Measurements from ENCODE around the gene FEM1C. TPM values are rescaled to one million over a fixed set of nuclear protein-coding genes. Genes with fewer than 3 reads are reported as not detected.

FEM1C gene
- total RNA-seq, 1 experiment from 2014 or later: 10.4 TPM

DNA sequence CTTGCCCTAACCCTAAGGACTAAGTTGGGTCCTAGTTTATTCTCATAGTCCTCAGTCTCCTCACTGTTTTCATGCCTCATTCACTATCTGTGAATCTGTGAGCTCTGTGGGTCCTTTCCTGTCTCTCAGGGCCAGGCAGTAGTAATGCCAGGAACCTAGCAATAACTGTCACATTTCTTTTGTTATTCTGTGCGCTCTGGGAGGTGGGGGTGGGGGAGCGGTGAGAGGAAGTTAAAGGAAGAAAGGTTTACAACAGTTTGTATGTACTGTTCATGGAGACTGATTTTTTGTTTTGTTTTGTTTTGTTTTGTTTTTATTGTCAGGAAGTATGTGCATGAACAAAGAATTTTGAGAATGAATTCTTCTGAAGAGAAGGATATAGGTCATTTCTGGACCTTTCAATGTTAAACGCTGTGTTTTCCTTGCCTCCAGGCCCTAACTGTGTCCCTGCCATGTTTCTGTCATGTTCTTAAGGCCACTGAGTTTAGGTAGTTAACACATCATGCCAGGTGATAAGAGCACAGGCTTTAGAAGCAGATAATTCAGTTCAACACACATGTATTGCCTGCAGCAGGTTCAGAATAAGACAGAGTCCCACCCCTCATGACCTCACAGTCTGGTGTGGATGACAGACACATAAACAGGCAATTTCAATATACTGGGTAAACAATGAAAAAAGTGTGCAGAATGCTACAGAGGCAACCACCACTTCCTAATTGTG, 13.3 kb upstream of the FEM1C start:
- in situ Hi-C loops (cut with HindIII; ENCODE audit: low pct_unique_long_range_greater_than_20kb, low sequenced_read_pairs): no loop called here
- CTCF ChIA-PET: no interaction called here
- DNase-seq (ENCODE audit: low read depth, low spot score): no peak

DNA sequence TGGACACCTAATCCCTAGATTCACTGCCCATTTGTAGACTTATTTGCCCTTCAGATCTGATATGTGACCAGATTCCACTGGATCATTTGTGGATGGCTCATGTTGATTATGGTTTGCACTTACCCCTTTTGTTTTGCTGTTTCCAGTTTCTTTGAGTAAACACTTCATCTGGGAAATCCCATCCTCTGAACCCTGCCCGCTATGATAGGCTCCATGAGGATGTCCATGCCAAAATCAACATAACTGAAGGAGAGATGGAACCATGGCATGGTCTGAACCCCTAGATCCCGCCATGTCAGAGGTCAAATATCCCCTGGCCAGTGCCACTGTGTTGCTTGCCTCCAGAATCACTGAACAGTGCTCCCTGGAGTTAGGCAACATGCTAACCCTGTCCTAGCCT, 11.7 kb upstream of the FEM1C start:
- intact Hi-C loops (cut with micrococcal nuclease; ENCODE audit: unreplicated experiment): no loop called here
- H3K4me1 ChIP-seq (ENCODE audit: control insufficient read depth, insufficient read depth, low read length): no peaks in the 10 kb centered on the region
- H3K27ac ChIP-seq (ENCODE audit: low read length): no peak overlapping the region
- no peaks in the 10 kb centered on the region for H3K36me3 ChIP-seq (ENCODE audit: control insufficient read depth, insufficient read depth, low read length)
- in situ Hi-C loops (cut with HindIII; ENCODE audit: low pct_unique_long_range_greater_than_20kb, low sequenced_read_pairs): no loop called here
- ChIA-PET CTCF (no interaction called here), POLR2A (no interaction called here)
- H3K27me3 ChIP-seq (ENCODE audit: control insufficient read depth, insufficient read depth, low read length): no peaks in the 10 kb centered on the region
- H3K9me3 ChIP-seq (ENCODE audit: control insufficient read depth, insufficient read depth, low read depth, low read length): no peaks in the 10 kb centered on the region
- no TSS peak for BruUV-seq (replicated peaks)
- TF ChIP-seq, protein P1, sequence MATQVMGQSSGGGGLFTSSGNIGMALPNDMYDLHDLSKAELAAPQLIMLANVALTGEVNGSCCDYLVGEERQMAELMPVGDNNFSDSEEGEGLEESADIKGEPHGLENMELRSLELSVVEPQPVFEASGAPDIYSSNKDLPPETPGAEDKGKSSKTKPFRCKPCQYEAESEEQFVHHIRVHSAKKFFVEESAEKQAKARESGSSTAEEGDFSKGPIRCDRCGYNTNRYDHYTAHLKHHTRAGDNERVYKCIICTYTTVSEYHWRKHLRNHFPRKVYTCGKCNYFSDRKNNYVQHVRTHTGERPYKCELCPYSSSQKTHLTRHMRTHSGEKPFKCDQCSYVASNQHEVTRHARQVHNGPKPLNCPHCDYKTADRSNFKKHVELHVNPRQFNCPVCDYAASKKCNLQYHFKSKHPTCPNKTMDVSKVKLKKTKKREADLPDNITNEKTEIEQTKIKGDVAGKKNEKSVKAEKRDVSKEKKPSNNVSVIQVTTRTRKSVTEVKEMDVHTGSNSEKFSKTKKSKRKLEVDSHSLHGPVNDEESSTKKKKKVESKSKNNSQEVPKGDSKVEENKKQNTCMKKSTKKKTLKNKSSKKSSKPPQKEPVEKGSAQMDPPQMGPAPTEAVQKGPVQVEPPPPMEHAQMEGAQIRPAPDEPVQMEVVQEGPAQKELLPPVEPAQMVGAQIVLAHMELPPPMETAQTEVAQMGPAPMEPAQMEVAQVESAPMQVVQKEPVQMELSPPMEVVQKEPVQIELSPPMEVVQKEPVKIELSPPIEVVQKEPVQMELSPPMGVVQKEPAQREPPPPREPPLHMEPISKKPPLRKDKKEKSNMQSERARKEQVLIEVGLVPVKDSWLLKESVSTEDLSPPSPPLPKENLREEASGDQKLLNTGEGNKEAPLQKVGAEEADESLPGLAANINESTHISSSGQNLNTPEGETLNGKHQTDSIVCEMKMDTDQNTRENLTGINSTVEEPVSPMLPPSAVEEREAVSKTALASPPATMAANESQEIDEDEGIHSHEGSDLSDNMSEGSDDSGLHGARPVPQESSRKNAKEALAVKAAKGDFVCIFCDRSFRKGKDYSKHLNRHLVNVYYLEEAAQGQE (IDR thresholded peaks at IDR 0.05; ENCODE audit: insufficient read depth in 1 of 2, low read depth in 2 of 2, low read length in 1 of 2): no peak
- TF ChIP-seq, protein P2, sequence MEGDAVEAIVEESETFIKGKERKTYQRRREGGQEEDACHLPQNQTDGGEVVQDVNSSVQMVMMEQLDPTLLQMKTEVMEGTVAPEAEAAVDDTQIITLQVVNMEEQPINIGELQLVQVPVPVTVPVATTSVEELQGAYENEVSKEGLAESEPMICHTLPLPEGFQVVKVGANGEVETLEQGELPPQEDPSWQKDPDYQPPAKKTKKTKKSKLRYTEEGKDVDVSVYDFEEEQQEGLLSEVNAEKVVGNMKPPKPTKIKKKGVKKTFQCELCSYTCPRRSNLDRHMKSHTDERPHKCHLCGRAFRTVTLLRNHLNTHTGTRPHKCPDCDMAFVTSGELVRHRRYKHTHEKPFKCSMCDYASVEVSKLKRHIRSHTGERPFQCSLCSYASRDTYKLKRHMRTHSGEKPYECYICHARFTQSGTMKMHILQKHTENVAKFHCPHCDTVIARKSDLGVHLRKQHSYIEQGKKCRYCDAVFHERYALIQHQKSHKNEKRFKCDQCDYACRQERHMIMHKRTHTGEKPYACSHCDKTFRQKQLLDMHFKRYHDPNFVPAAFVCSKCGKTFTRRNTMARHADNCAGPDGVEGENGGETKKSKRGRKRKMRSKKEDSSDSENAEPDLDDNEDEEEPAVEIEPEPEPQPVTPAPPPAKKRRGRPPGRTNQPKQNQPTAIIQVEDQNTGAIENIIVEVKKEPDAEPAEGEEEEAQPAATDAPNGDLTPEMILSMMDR (IDR thresholded peaks at IDR 0.05): no peak
- TF ChIP-seq SIN3A (IDR thresholded peaks at IDR 0.05; ENCODE audit: borderline replicate concordance, insufficient read depth, low read depth, low read length) (no peak), TCF7L2 (IDR thresholded peaks at IDR 0.05; ENCODE audit: low read depth, low read length) (no peak), POLR2AphosphoS5 (IDR thresholded peaks at IDR 0.05; ENCODE audit: low read depth, low read length) (no peak)
- no peak overlapping the region for H3K4me3 ChIP-seq (ENCODE audit: low read depth in 2 of 2, low read length in 2 of 2)
- ATAC-seq: no peak
- DNase-seq (ENCODE audit: low read depth, low spot score): no peak

More for the DNA sequence above, 13.3 kb upstream of the FEM1C start:
- ATAC-seq: no peak
- Histone ChIP-seq H3K9me3 (ENCODE audit: control insufficient read depth, insufficient read depth, low read depth, low read length) (no peaks in the 10 kb centered on the region), H3K27ac (ENCODE audit: low read length) (no peak overlapping the region), H3K4me1 (ENCODE audit: control insufficient read depth, insufficient read depth, low read length) (no peaks in the 10 kb centered on the region), H3K4me3 (ENCODE audit: low read depth in 2 of 2, low read length in 2 of 2) (no peak overlapping the region), H3K36me3 (ENCODE audit: control insufficient read depth, insufficient read depth, low read length) (no peaks in the 10 kb centered on the region), H3K27me3 (ENCODE audit: control insufficient read depth, insufficient read depth, low read length) (no peaks in the 10 kb centered on the region)
- TF ChIP-seq, protein P1 (IDR thresholded peaks at IDR 0.05; ENCODE audit: insufficient read depth in 1 of 2, low read depth in 2 of 2, low read length in 1 of 2): no peak
- TF ChIP-seq POLR2AphosphoS5 (IDR thresholded peaks at IDR 0.05; ENCODE audit: low read depth, low read length) (no peak), TCF7L2 (IDR thresholded peaks at IDR 0.05; ENCODE audit: low read depth, low read length) (no peak), SIN3A (IDR thresholded peaks at IDR 0.05; ENCODE audit: borderline replicate concordance, insufficient read depth, low read depth, low read length) (no peak)
- TF ChIP-seq, protein P2 (IDR thresholded peaks at IDR 0.05): no peak
- BruUV-seq (replicated peaks): no TSS peak
- intact Hi-C loops (cut with micrococcal nuclease; ENCODE audit: unreplicated experiment): no loop called here
- POLR2A ChIA-PET: no interaction called here

Measured in Panc1 (cell line).